ENCODE measurements around the gene LRRC46.

LRRC46 gene

GRCh38 chr17:47810200-47810821, 21.2 kb upstream of the LRRC46 start:
- no peak for DNase-seq

GRCh38 chr17:47810901-47811635, 20.4 kb upstream of the LRRC46 start:
- no peak for DNase-seq

GRCh38 chr17:47811709-47812108, 19.8 kb upstream of the LRRC46 start:
- DNase-seq: no peak

- DNase-seq: no peak
Observed at GRCh38 chr17:47812146-47812920, 19.1 kb upstream of the LRRC46 start.

- DNase-seq: no peak
Observed at GRCh38 chr17:47813077-47813476, 18.4 kb upstream of the LRRC46 start.

- DNase-seq: no peak
Observed at GRCh38 chr17:47813512-47814031, 17.9 kb upstream of the LRRC46 start.

- DNase-seq: no peak
Observed at GRCh38 chr17:47815106-47815918, 16.2 kb upstream of the LRRC46 start.

GRCh38 chr17:47816111-47816735, 15.2 kb upstream of the LRRC46 start:
- DNase-seq: no peak

- no peak for DNase-seq
Observed at GRCh38 chr17:47816947-47817346, 14.5 kb upstream of the LRRC46 start.

GRCh38 chr17:47818002-47818695, 13.3 kb upstream of the LRRC46 start:
- DNase-seq: no peak

- DNase-seq: no peak
Observed at GRCh38 chr17:47819475-47819874, 12.0 kb upstream of the LRRC46 start.

- no peak for DNase-seq
Observed at GRCh38 chr17:47820033-47820789, 11.3 kb upstream of the LRRC46 start.

GRCh38 chr17:47821031-47821423, 10.4 kb upstream of the LRRC46 start:
- DNase-seq: no peak

GRCh38 chr17:47821424-47822391, 9.8 kb upstream of the LRRC46 start, which contains the start of gene OSBPL7:
TSS of gene OSBPL7 (minus strand) at chr17:47821794. CDS start at chr17:47820278, 1,516 bp downstream.
- DNase-seq: peak; percentile 65

- no peak for DNase-seq
Observed at GRCh38 chr17:47822785-47823184, 8.7 kb upstream of the LRRC46 start.

- no peak for DNase-seq
Observed at GRCh38 chr17:47823519-47823918, 8.0 kb upstream of the LRRC46 start.

- no peak for DNase-seq
Observed at GRCh38 chr17:47829870-47830269, 1.6 kb upstream of the LRRC46 start.

- DNase-seq: no peak
Observed at GRCh38 chr17:47830396-47831002, 971 bp upstream of the LRRC46 start.

GRCh38 chr17:47831934-47832327, 461 bp downstream of the LRRC46 start:
- no peak for DNase-seq

Data from NCI-H1694 treated with DMSO at 0.1 percent for 48 hours (cell line).